Measurements from ENCODE around the gene NLK. TPM values are rescaled to one million over a fixed set of nuclear protein-coding genes. Genes with fewer than 3 reads are reported as not detected.

The NLK gene
- total and polyA plus RNA-seq, 2 of the 13 experiments (the other 11 are each of a cell fraction or from before 2014, with no cell fraction given), result 13.4 to 14.6 TPM

DNA sequence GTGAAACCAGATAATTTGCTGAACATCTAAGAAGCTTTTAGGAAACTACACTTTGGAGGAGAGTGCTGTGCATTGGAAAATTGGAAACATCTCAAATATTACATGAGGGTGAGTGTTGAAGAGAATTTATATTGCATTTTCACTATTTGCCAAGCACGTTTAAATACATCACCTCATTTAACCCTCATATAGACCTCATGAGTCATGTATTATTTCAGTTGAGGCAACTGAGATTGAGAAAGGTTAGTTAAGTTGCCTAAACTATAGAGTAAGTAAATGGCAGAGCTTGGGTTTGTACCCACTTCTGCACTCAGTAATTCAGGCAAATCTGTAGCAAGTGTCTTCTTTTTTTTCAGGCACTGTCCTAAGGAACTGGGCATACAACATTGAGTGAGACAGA lies 3.7 kb upstream of the NLK start (continued):
- no peak for TF ChIP-seq AKAP8 (CRISPR knock-in tag; IDR thresholded peaks at IDR 0.05)

DNA sequence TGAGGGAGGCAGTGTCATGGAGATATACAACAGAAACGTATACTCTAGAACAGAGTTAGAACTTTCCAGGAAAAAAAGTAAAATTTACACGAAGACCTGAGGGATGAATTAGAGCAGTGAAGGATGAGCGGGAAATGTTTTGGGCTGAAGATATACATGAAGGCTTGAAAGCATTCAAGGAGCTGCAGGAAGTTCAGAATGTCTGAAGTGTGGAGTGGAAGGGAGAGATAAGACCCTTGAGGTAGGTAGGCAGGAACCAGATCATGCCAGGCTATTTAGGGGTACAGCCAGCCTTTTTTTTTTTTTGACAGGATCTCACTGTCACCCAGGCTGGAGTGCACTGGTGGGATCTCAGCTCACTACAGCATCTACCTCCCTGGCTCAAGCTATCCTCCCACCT lies 3.2 kb upstream of the NLK start:
- H3K4me3 ChIP-seq (replicated peaks in 1 of 3; ENCODE audit: insufficient read depth in 1 of 3, low read depth in 2 of 3, low read length in 3 of 3), result no peak overlapping the region
- WGBS (ENCODE audit: low lambda C conversion rate), result 52% methylated on average over 3 of the region's 3 CpGs

More for the DNA sequence above, 3.2 kb upstream of the NLK start:
- H3K9me3 ChIP-seq (ENCODE audit: low read length), result no peaks in the 10 kb centered on the region
- no peak overlapping the region for H3K9ac ChIP-seq (ENCODE audit: insufficient read depth, low read depth, low read length)
- CTCF ChIA-PET (ENCODE audit: low intra/inter-chr PET ratio, low total read pairs), result no interaction called here
- H3K36me3 ChIP-seq (replicated peaks in 1 of 2; ENCODE audit: control insufficient read depth in 1 of 2, insufficient read depth in 2 of 2, low read length in 2 of 2), result no peaks in the 10 kb centered on the region
- peaks cover 18% of the 10 kb centered on the region for H3K79me2 ChIP-seq (ENCODE audit: insufficient read depth, low read length)
- DNase-seq (ENCODE audit: low spot score) (no peak), ATAC-seq (no peak), FAIRE-seq (no peak)
- H2AFZ ChIP-seq (ENCODE audit: low read length), result peak overlapping the region; percentile 19
- POLR2A ChIA-PET, result no interaction called here
- in situ Hi-C loops (cut with HindIII; ENCODE audit: extremely low pct_ligation_motif_present, low pct_unique_long_range_greater_than_20kb) (loop anchor here (25.0 kb wide), 2 partner anchors 98 to 273 kb away; partner anchors contain the start of gene TMEM97), intact Hi-C loops (cut with micrococcal nuclease; ENCODE audit: unreplicated experiment) (no loop called here)
- H3K27me3 ChIP-seq (ENCODE audit: control insufficient read depth in 1 of 2, insufficient read depth in 2 of 2, low read length in 2 of 2), result no peaks in the 10 kb centered on the region
- peaks cover 30% of the 10 kb centered on the region for H3K4me1 ChIP-seq (ENCODE audit: insufficient read depth, low read length)
- H4K20me1 ChIP-seq (ENCODE audit: insufficient read depth, low read length), result no peaks in the 10 kb centered on the region
- no peak for TF ChIP-seq ZNF276 (CRISPR knock-in tag; IDR thresholded peaks at IDR 0.05; ENCODE audit: low read depth)
- TF ChIP-seq PRMT3 (CRISPR knock-in tag; IDR thresholded peaks at IDR 0.05; ENCODE audit: borderline replicate concordance, low read depth), result no peak
- no peak for TF ChIP-seq ZBTB37 (CRISPR knock-in tag; IDR thresholded peaks at IDR 0.05)
- no TSS peak for BruUV-seq (replicated peaks)
- no peak overlapping the region for H3K4me2 ChIP-seq (ENCODE audit: low read depth, low read length)
- H3K27ac ChIP-seq (ENCODE audit: extremely low read length, insufficient read depth, low read length), result no peak overlapping the region
